Esophagus squamous epithelium (tissue), 5 donors: ENCODE measurements around the gene SOX13. TPM values are rescaled to one million over a fixed set of nuclear protein-coding genes. Genes with fewer than 3 reads are reported as not detected.
A peak's percentile ranks its signal among the peaks of the same experiment; 100 is the strongest.

Source experiments
- DNase-seq: peaks from one replicate; lab custom pipeline; 2025; lab: John Stamatoyannopoulos, UW
- H3K27ac ChIP-seq, 4 donors: fragments of 200-600 bp; sonication (generic); one replicate each; pipeline ENCODE4 v1.5.1; 2016 to 2019; ENCODE audit warnings: mild to moderate bottlenecking in 1 of 4
- H3K27me3 ChIP-seq, 4 donors: fragments of 200-600 bp; sonication (generic); 1 replicate in 3 of 4; 2 replicates in 1 of 4; pipeline versions ENCODE4 v1.5.1 to v1.6.0; 2017 to 2021; ENCODE audit warnings: antibody characterized with exemption in 1 of 4
- H3K36me3 ChIP-seq, 3 donors: fragments of 200-600 bp; sonication (generic); one replicate each; pipeline ENCODE4 v1.5.1; 2016 to 2019
- H3K4me1 ChIP-seq, 3 donors: fragments of 200-600 bp; sonication (generic); one replicate each; pipeline ENCODE4 v1.5.1; 2017 to 2019
- H3K4me3 ChIP-seq, 4 donors: fragments of 200-600 bp; sonication (generic); 1 replicate in 3 of 4; 2 replicates in 1 of 4; pipeline ENCODE4 v1.5.1; 2016 to 2019; ENCODE audit warnings: mild to moderate bottlenecking in 2 of 4, moderate library complexity in 1 of 4
- H3K9me3 ChIP-seq, 3 donors: fragments of 200-600 bp; sonication (generic); one replicate each; pipeline ENCODE4 v1.5.1; 2016 to 2019
- POLR2A ChIP-seq, 4 donors: fragments of 450-650 bp; IDR thresholded peaks; one replicate each; pipeline ENCODE4 v1.6.1; 2017; ENCODE audit warnings: antibody characterized with exemption in 4 of 4, mild to moderate bottlenecking in 4 of 4, moderate library complexity in 3 of 4
- WGBS, 2 donors: methylation state at CpG; one replicate each; pipeline ENCODE4 v1.1.5; 2018; 5-methylcytosine and 5-hydroxymethylcytosine counted together
- intact Hi-C: fragments of 100-400 bp; cut with DNase I; formaldehyde crosslinking; loops from one replicate; pipeline ENCODE4 v1.15.0; 2022
- total RNA-seq, 4 donors: library from RNA; depleted of rRNA; stranded (reverse); fragments of >200 nt; gene quantifications; one replicate each; pipeline ENCODE4 v1.1.0, GENCODE V29; 2016
- TF ChIP-seq, protein P1 (sequence below), 6 experiments: fragments of 450-650 bp in 4 of 6; fragments of 200-600 bp in 2 of 6; sonication (generic) in 2 of 6; IDR thresholded peaks; one replicate each; pipeline ENCODE4 v1.5.1; 2016 to 2019; ENCODE audit warnings: antibody characterized with exemption in 6 of 6, mild to moderate bottlenecking in 4 of 6, moderate library complexity in 4 of 6
- donor health status: DM: yes; HTN: yes; CAD: no.

The SOX13 gene
- total RNA-seq, 4 donors from 2014 or later, result 9.0 to 21.2 (median 14.5) TPM

- Histone ChIP-seq H3K9me3 (peaks cover 0 to 20% (median 8%) of the 10 kb centered on the region in 3 donors), H3K27ac (no peak overlapping the region), H3K27me3 (peaks cover 0 to 13% (median 0%) of the 10 kb centered on the region in 4 donors), H3K4me1 (peaks cover 0 to 20% (median 5%) of the 10 kb centered on the region in 3 donors), H3K4me3 (no peak overlapping the region), H3K36me3 (no peaks in the 10 kb centered on the region)
- WGBS, 2 donors, result 82 to 96% methylated on average over 4 of the region's 4 CpGs
- TF ChIP-seq, protein P1, sequence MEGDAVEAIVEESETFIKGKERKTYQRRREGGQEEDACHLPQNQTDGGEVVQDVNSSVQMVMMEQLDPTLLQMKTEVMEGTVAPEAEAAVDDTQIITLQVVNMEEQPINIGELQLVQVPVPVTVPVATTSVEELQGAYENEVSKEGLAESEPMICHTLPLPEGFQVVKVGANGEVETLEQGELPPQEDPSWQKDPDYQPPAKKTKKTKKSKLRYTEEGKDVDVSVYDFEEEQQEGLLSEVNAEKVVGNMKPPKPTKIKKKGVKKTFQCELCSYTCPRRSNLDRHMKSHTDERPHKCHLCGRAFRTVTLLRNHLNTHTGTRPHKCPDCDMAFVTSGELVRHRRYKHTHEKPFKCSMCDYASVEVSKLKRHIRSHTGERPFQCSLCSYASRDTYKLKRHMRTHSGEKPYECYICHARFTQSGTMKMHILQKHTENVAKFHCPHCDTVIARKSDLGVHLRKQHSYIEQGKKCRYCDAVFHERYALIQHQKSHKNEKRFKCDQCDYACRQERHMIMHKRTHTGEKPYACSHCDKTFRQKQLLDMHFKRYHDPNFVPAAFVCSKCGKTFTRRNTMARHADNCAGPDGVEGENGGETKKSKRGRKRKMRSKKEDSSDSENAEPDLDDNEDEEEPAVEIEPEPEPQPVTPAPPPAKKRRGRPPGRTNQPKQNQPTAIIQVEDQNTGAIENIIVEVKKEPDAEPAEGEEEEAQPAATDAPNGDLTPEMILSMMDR (IDR thresholded peaks at IDR 0.05), result no peak
- TF ChIP-seq POLR2A (IDR thresholded peaks at IDR 0.05), result no peak
- intact Hi-C loops, result no loop called here
- DNase-seq, result no peak
Observed at GRCh38 chr1:204169858-204170257, 96.9 kb downstream of the SOX13 start.

- no peaks in the 10 kb centered on the region for H3K36me3 ChIP-seq
- TF ChIP-seq POLR2A (IDR thresholded peaks at IDR 0.05), result no peak
- TF ChIP-seq, protein P1 (IDR thresholded peaks at IDR 0.05), result no peak
- peaks cover 0 to 20% (median 8%) of the 10 kb centered on the region in 3 donors for H3K9me3 ChIP-seq
- intact Hi-C loops, result no loop called here
- WGBS, 2 donors, result 83 to 88% methylated on average over 3 of the region's 3 CpGs
- no peak overlapping the region for H3K27ac ChIP-seq
- H3K4me3 ChIP-seq, result no peak overlapping the region
- peaks cover 0 to 20% (median 5%) of the 10 kb centered on the region in 3 donors for H3K4me1 ChIP-seq
- peaks cover 0 to 19% (median 0%) of the 10 kb centered on the region in 4 donors for H3K27me3 ChIP-seq
- no peak for DNase-seq
Observed at GRCh38 chr1:204170494-204171155, 97.7 kb downstream of the SOX13 start.

DNA sequence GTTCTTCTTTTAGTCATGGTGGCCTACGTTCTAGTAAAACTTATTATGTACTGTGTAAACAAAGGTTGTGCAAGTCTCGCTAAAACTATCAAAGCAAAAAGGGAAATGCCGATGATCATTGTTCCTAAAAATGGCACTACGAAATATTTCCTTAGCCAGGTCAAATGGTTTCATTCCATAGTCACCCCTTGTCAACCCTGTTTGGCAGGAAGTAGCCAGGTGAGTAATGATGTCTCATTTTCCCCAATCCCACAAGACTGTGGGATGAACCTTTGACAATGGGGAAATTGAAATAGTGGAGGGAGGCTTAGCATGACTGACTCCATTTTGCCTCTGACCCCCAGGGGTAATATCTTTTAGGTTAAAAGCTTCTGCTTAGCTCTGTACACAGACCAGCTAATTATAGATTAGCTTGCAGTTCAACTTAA lies 98.8 kb downstream of the SOX13 start:
- 27 to 39% methylated on average over 4 of the region's 4 CpGs for WGBS, 2 donors
- H3K4me1 ChIP-seq, result peaks cover 0 to 20% (median 5%) of the 10 kb centered on the region in 3 donors
- peaks cover 0 to 26% (median 0%) of the 10 kb centered on the region in 4 donors for H3K27me3 ChIP-seq
- peak overlapping the region in 3 of 4 donors; percentile 56 to 72 (median 72) for H3K27ac ChIP-seq
- no peaks in the 10 kb centered on the region for H3K36me3 ChIP-seq
- intact Hi-C loops, result no loop called here
- H3K4me3 ChIP-seq, result no peak overlapping the region
- DNase-seq, result no peak
- no peak for TF ChIP-seq POLR2A (IDR thresholded peaks at IDR 0.05)
- TF ChIP-seq, protein P1 (IDR thresholded peaks at IDR 0.05), result no peak
- peaks cover 0 to 20% (median 8%) of the 10 kb centered on the region in 3 donors for H3K9me3 ChIP-seq

GRCh38 chr1:204172404-204173029 lies 99.6 kb downstream of the SOX13 start:
- no peak overlapping the region for H3K27ac ChIP-seq
- TF ChIP-seq POLR2A (IDR thresholded peaks at IDR 0.05), result no peak
- TF ChIP-seq, protein P1 (IDR thresholded peaks at IDR 0.05), result no peak

GRCh38 chr1:204174958-204175357 lies 102.0 kb downstream of the SOX13 start:
- peaks cover 0 to 20% (median 5%) of the 10 kb centered on the region in 3 donors for H3K4me1 ChIP-seq
- DNase-seq, result no peak
- peaks cover 0 to 9% (median 0%) of the 10 kb centered on the region in 3 donors for H3K9me3 ChIP-seq
- no peaks in the 10 kb centered on the region for H3K36me3 ChIP-seq
- intact Hi-C loops, result no loop called here
- H3K4me3 ChIP-seq, result no peak overlapping the region
- H3K27me3 ChIP-seq, result peaks cover 0 to 45% (median 0%) of the 10 kb centered on the region in 4 donors
- no peak overlapping the region for H3K27ac ChIP-seq
- WGBS, 2 donors, result 52 to 64% methylated on average over 3 of the region's 3 CpGs
- TF ChIP-seq, protein P1 (IDR thresholded peaks at IDR 0.05), result no peak

More at GRCh38 chr1:204172404-204173029, 99.6 kb downstream of the SOX13 start:
- peaks cover 0 to 20% (median 8%) of the 10 kb centered on the region in 3 donors for H3K9me3 ChIP-seq
- H3K36me3 ChIP-seq, result no peaks in the 10 kb centered on the region
- H3K27me3 ChIP-seq, result peaks cover 0 to 30% (median 0%) of the 10 kb centered on the region in 4 donors
- H3K4me3 ChIP-seq, result no peak overlapping the region
- DNase-seq, result no peak
- intact Hi-C loops, result no loop called here
- WGBS, 2 donors, result 86 to 97% methylated on average over 2 of the region's 2 CpGs
- peaks cover 0 to 20% (median 5%) of the 10 kb centered on the region in 3 donors for H3K4me1 ChIP-seq
